ENCODE measurements around the gene YPEL2.
A peak's percentile ranks its signal among the peaks of the same experiment; 100 is the strongest.

Gene YPEL2

DNA sequence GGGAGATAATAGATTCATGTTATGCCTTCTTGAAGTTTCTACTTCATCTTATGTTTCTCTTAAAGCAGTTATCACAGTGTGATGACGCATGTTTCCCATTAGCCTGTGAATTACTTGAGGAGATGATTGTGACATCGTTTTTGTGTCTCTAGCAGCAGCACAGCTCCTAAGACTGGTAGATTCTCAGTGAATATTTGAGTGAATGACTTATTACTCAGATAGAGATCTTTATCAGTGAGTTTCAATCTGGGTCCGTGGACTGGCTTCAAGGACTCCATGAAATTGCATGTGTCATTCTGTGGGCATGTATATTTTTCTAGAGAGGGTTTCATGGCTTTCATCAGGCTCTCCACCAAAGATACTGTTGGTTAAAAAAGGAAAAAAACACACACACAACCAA is 29.9 kb downstream of the YPEL2 start:
- no peak overlapping the region for H3K4me3 ChIP-seq (ENCODE audit: low read length)
- no peak for TF ChIP-seq ZNF274 (IDR thresholded peaks at IDR 0.05; ENCODE audit: low read depth, low read length)

DNA sequence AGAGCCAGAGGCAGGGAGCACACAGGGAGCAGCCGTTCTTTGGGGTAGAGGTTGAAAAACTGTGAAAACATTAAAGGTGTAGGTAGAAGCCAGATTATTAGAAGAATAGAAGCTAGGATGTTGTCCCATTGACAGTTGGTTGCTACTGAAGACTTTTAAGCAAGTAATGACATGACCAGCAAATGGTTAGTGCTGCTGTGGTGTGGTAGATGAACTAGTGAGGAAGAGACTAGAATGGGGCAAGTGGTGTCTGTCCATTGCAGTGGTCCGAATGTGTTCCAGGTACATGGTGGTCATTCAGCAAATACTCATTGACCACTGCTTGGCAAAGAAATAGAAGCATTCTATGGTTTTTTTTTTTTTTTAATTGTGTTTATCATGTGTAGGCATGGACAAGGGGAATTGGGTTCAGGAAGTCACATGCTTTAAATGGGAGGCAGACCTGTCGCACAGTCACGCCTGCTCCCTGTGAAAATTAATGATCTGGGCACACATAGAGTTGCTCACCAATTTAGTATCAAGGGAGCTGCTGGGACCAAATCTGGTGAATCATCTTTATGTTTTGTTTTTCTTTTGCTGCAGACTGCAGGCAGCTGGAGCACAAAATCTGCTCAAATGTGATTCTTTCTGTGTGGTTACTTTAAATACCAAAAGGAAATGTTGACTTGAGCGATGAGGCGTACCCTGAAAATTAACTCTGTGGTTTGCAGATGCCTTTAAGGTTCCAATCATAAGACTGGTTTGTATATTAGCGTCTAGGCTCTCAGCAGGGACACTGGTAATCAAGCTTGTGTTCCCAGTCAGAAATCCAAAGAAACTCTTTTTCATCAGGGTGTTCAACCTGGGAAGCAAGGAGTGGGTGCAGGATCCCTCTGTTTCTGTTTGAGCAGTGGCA is 30.7 kb downstream of the YPEL2 start:
- TF ChIP-seq ZNF274 (IDR thresholded peaks at IDR 0.05; ENCODE audit: low read depth, low read length) = no peak
- peak overlapping the region; percentile 66; the same call in 1 of the 2 replicates for H3K4me3 ChIP-seq (ENCODE audit: low read length)

DNA sequence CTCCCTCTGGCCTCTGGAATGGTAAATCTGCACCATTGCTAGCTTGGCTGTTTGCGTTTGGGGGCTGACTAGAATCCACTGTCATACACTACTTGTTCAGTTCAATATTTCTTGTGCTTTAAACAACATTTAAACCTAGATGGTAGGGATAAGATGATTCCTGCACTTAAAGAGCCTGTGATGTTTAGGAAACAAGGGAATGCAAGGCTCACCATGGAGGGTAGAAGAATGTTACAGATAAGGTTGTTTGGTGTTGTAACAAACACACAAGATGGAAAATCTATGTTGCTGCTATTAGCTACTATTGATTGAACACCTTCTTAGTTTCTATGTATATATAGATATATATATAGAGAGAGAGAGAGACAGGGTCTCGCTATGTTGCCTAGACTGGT is 31.4 kb downstream of the YPEL2 start:
- TF ChIP-seq ZNF274 (IDR thresholded peaks at IDR 0.05; ENCODE audit: low read depth, low read length) = no peak

DNA sequence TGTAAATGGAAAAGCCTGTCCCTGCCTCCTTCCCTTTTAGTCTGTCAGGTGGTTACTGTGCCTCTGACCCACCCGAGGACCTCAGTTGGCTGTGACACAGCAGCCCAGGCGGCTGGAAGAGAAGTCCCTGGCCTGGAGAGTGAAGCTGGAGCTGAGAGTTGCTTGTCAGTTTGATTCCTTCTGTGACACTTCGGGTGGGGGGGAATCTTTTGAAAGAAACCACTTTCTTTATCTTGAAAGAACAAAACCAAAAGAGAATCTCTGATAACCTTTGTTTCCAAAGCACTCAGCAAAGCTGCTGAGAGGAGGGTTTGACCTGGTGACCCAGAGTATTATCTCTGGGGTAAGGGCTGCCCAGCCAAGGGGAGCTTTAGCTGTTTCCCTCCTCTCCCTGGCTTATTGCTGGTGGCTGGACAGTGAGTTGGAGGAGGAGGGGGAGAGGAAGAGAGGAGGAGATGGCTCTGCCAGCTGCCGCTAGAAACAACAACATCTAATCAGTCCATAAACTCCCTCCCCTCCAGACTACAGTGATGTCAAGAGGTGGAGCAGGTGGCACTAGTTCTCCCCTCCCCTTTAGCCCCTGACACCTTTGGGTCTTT is 34.0 kb downstream of the YPEL2 start:
- no peak for TF ChIP-seq ZNF274 (IDR thresholded peaks at IDR 0.05; ENCODE audit: low read depth, low read length)
- H3K4me3 ChIP-seq (ENCODE audit: low read length) = no peak overlapping the region

More for the DNA sequence above, 31.4 kb downstream of the YPEL2 start:
- H3K4me3 ChIP-seq (ENCODE audit: low read length) = peak overlapping the region; percentile 66; the same call in 1 of the 2 replicates

DNA sequence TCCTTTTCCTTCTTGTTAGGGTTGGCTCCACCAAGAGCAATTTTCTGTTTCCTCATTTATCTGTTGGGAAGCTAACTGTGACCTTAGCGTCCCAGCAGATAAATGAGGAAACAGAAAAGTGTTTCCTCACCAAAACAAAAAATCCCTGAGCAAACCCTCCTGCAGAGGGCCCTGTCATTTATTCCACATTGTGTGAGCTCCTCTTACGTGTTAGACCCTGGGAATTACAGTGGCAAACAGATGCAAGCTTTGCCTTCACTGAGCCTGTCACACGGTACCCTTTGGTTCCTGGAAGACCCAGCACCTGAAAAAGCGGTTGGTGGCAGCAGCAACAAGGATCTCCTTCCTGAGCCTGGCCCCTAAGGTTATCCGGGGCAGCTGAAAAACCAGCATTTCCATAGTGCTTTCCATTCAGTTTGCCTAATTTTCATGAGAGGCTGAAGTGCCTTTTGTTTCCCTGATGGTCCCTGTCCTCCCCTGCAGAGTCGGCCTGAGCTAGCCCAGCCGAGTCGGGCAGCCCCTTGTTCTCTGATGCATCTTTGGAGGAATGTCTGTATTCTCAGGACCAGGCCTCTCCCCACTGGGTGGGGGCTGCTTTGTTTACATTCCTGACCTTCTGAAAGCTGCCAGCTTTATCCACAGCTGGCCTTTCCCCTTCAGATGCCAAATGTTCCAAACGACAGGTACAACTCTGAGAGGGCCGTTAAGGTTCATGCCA is 34.7 kb downstream of the YPEL2 start:
- no peak overlapping the region for H3K4me3 ChIP-seq (ENCODE audit: low read length)

DNA sequence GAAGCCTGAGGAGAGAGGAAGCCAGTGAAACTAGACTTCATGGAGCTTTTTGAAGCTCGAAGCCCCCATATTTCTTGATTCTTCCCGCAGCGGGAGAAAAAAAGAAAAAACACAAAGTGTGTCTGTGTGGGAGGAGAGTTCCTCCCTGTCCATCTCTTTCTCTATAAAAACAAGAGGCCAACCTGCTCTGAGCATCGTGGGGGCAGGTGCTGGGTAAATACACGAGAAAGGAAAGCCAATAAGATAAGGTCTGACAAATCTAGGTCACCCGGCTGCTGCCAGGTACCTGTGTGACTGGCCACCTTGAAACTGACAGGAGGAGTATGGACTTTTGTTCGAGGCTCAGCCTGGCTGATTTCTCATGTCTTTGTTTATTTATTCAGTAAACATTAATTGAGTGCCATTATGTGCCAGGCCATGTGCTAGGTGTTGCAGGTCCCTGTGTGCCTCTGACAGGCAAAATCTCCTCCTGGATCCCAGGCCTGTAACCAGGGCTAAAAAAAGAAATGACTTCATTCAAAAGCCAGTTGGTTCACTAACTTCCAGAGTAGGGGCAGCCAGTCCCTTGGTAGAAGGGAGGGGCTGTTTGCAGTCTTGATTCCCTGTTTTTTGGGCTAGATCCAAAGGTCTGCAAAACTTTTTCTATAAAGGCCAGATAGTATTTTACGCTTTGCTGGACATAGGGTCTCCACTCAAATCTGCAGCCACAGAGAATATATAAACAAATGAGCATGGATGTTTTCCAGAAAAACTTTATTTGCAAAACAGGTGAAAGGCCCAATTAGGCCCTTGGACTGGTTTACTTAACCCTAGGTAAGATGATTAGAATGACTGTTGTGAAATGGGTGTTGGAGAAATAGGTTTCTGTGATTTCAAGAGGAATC is 35.6 kb downstream of the YPEL2 start:
- TF ChIP-seq ZNF274 (IDR thresholded peaks at IDR 0.05; ENCODE audit: low read depth, low read length) = no peak
- no peak overlapping the region for H3K4me3 ChIP-seq (ENCODE audit: low read length)

More for the DNA sequence above, 34.7 kb downstream of the YPEL2 start:
- TF ChIP-seq ZNF274 (IDR thresholded peaks at IDR 0.05; ENCODE audit: low read depth, low read length) = no peak

DNA sequence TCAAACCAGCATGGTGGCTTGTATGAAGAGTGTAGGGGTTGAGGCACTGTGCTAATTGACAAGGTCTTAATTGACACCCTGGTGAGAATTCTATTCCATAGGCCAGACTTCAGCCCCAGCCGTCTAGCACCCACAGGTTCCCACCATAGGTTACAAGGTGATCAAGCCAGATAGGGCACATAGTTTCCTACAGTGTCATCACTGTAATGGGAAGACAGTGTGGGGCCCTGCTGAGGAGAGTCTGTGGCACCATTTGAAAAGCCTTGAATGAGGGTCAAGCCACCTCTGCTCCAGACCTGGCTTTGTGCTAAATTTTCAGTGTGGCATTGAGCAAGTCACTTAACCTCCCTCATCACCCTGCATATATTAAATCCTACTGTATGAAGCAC is 36.2 kb downstream of the YPEL2 start:
- TF ChIP-seq ZNF274 (IDR thresholded peaks at IDR 0.05; ENCODE audit: low read depth, low read length) = no peak
- no peak overlapping the region for H3K4me3 ChIP-seq (ENCODE audit: low read length)

DNA sequence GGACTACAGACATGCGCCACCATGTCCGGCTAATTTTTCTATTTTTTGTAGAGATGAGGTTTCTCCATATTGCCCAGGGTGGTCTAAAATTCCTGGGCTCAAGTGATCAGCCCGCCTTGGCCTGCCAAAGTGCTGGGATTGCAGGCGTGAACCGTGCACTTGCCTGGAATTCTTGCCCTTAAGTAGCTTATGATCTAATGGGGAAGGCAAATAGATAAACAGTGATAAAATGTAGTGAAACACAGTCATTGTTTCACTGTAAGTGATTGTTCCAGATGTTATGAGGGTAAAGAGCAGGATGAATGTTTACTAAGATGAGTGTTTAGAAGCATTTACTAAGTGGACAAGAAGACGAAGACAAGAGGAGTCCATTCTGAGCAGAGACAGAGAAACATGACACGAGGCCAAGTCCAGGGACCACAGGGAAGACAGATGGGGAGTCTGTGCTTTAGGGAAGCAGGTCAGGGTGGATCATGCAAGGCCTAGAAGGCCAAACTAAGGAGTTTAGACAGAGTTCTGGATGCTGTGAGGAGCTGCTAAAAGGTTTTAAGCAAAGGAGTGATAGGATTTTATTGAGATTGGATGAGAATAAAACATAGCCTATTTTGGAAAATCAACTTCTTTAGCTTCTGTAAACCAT is 36.9 kb downstream of the YPEL2 start:
- no peak for TF ChIP-seq ZNF274 (IDR thresholded peaks at IDR 0.05; ENCODE audit: low read depth, low read length)
- H3K4me3 ChIP-seq (ENCODE audit: low read length) = no peak overlapping the region

DNA sequence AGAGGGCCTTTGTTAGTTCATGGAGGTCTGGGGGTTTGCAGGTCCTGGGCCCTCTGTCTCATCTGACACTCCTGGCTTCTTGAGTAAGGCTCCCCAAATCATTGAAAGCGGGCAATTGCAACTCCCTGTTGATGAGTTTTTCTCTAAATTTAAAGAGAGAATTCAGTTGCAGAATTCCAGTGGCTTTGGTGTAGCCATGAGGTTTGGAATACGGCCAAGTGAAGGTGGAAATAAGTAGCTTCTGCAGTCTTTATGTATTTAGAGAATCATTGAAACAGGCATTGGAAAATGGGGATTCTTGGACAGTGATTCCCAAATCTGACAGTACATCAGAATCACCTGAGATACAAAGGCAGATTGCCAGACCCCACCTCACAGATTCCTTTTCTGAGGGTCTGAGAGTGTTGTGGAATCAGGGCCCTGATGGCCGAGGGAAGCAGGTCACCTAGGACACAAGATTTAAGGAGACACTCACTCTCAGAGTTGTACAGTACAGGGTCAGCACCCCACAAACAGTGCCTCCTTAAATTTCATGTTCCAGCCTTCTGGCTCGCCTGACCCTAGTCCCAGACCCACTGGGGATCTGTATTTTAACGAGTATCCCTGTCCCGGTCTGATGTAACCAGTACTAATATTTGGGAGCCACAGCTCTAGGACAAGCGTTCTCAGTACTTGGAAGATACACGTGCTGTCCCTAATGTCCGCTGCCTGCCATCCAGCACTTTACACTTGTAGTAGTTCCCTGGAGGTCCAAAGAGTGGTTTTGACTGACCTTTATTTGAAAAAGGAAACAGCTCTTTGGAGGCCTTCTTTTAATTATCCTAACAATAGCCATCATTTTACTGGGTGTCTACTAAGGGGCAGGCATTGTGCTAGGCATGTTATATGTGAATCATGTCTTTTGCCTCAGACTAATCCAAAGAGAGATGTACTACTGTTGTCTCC is 37.8 kb downstream of the YPEL2 start:
- no peak for TF ChIP-seq ZNF274 (IDR thresholded peaks at IDR 0.05; ENCODE audit: low read depth, low read length)

DNA sequence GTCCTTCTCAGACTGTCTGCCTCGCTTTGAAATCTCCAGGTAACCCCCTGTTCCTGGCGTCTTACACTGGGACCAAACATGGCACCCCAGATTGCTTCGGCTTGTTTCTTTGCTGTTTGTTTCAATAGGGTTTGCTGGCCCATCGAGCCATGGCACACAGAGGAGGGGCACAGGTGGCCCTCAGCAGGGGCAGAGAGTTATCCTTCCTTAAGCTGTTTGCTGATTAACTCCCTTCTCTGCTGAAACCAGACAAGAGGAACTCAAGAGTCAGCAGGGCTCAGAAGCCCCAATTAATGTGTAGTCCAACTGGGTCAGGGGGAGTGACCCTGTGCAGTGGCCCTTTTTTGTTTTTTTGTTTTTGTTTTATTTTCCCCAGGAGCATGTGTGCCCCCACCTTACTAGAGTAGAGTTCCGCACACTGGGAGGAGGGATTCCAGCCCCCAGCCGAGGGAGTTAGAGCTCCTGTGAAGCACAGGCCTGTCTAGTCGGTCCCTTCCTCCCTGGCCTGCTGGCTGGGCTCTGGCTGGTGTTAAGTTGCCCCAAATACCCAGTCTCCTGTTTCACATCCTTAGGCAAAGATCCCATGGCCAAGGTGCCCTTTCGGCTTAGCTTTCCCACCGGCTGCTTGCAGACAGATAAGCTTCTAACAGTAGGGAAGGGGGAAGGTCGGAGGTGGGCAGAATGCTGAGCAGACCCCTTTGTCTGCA is 39.3 kb downstream of the YPEL2 start:
- TF ChIP-seq ZNF274 (IDR thresholded peaks at IDR 0.05; ENCODE audit: low read depth, low read length) = no peak
- no peak overlapping the region; the same call in 1 of the 2 replicates for H3K4me3 ChIP-seq (ENCODE audit: low read length)

More for the DNA sequence above, 37.8 kb downstream of the YPEL2 start:
- no peak overlapping the region for H3K4me3 ChIP-seq (ENCODE audit: low read length)

DNA sequence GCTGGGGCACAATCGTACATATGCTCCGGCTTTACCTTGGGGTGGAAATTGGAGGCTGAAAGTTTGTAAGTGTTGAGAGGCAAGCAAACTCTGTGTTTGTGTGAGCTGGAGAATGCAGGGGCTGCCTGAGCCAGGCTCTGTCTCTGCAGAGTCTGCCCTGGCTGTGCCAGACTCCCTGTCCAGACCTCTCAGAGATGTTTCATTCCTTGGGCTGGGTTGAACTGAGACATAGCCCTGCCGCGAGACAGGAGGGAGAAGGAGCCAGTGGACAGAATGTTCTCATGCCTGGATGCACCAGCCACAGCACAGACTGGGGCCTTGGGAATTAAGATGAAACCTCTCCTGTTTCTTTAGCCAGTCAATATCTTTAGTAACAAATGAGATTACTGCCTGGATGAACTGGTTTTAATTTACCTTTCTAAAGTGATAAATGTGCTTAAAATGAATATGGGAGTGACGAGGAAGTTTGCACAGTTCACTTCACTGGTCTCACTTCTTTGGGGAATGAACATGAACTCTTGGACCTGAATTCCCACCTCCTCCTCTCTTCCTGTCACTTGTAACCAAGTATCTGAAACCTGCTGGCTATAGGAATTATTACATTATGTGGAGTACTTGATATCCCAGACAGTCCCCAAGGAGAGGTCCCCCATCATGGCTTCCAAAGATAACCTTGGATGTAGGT is 40.1 kb downstream of the YPEL2 start:
- no peak for TF ChIP-seq ZNF274 (IDR thresholded peaks at IDR 0.05; ENCODE audit: low read depth, low read length)
- H3K4me3 ChIP-seq (ENCODE audit: low read length) = peak overlapping the region; percentile 16; the same call in 1 of the 2 replicates

Measured in GM08714 (cell line).